Activated CD8-positive, alpha-beta memory T cell treated with anti-CD3 and anti-CD28 coated beads, Interleukin-2, amount 10 ng/mL, durations not matched to agents 7 days and 5 days (primary cell): ENCODE data around the gene BLID. TPM values are rescaled to one million over a fixed set of nuclear protein-coding genes. Genes with fewer than 3 reads are reported as not detected.

Experiments used
- ATAC-seq: fragments of 150-1000 bp; cut with Tn5 transposase; one replicate; pipeline ENCODE4 v1.10.0; 2021; ENCODE audit warnings: moderate library complexity
- CTCF ChIA-PET: fragments of 350-600 bp; sonication (Branson Sonifier 250); formaldehyde crosslinking; loops from one replicate; lab custom pipeline; 2021; ENCODE audit warnings: antibody characterized with exemption; lab: Charles Lee
- DNase-seq: peaks from one replicate; pipeline ENCODE4 v3.0.0-alpha.2; 2020
- H3K27ac Mint-ChIP-seq: one replicate; pipeline ENCODE4 v1.8.0; 2021; ENCODE audit warnings: mild to moderate bottlenecking, mixed read lengths
- H3K27me3 Mint-ChIP-seq: one replicate; pipeline ENCODE4 v1.8.0; 2021; ENCODE audit warnings: mixed read lengths
- H3K36me3 Mint-ChIP-seq: one replicate; pipeline ENCODE4 v1.8.0; 2021; ENCODE audit warnings: mild to moderate bottlenecking, mixed read lengths
- H3K4me1 Mint-ChIP-seq: one replicate; pipeline ENCODE4 v1.8.0; 2021; ENCODE audit warnings: mixed read lengths
- H3K4me3 Mint-ChIP-seq: one replicate; pipeline ENCODE4 v1.8.0; 2021; ENCODE audit warnings: mild to moderate bottlenecking, moderate library complexity, mixed read lengths
- H3K9me3 Mint-ChIP-seq: one replicate; pipeline ENCODE4 v1.8.0; 2022; ENCODE audit warnings: low read depth, mixed read lengths
- total RNA-seq, 2 experiments: library from RNA; stranded (reverse); gene quantifications; one replicate each; pipeline ENCODE4 v1.2.3, GENCODE V29; 2021

The BLID gene
- total RNA-seq, 2 experiments from 2014 or later, result not detected

DNA sequence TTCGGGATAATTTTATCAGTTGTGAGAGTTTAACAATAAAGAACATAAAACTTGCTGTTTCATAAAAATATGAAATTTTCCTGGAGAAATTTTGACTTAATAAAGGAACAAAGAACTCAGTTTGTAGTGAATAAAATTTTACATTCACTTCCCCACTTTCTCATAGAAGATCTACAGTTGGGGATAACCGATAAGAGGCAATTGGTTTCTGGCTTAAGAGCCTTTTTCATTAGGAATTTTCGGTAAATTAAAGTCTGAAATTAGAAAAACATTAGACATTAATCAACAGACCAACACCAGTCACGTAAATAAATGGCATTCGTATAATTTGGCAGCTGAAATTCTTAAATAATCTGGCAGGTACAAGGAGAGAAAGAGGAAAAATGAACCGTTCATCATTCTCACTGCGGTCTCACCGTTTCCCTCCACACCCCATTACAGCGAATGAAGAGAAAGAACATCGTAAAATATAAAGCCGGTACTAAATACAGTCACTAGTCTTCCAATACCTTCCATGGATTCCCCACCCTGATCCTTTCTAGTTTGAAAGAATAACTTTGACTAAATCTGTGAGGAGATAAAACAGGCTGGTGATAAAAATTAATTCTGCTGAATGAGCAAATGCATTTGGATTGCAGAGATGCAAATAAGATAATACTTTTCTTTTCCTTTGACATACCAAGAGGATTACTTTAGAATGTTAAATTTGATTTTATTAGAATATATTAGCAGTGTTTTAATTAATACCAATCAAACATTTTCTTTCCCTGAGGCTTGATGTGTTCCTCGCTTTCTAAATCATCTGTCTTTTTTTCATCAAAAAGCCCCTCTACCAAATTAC lies 19.5 kb downstream of the BLID start:
- DNase-seq (no peak), ATAC-seq (no peak)
- Mint-ChIP-seq H3K27ac (no peak overlapping the region), H3K4me1 (no peaks in the 10 kb centered on the region), H3K36me3 (peaks cover 1% of the 10 kb centered on the region), H3K9me3 (no peaks in the 10 kb centered on the region), H3K27me3 (peaks cover 26% of the 10 kb centered on the region), H3K4me3 (no peak overlapping the region)
- CTCF ChIA-PET, result no interaction called here

DNA sequence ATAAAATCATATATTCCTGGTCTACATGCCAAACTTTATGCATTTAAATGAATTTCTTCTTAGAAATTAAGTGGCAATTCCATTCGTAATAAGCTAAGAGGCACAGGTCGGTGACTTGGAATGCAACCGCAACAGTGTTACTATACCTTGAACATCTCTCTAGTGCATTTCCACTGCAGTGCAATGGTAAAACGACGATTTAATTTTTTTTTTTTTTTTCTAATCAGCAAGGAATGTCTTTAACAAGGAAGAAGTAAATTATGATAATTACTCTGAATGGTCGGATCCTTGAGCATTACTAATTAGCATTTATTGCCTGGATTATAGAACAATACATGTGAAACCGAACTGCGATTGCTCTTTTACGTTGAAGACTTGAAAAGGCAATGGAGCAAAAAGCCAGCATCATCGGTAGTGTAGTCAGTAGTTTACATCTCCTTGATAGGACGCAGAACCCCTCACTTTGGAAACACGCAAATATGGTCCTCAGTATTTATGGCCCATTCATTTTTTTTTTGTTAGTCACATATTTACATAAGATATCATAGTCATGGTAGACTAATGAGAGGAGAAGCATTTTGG lies 20.2 kb downstream of the BLID start:
- DNase-seq (no peak), ATAC-seq (no peak)
- Mint-ChIP-seq H3K36me3 (no peaks in the 10 kb centered on the region), H3K27me3 (peaks cover 19% of the 10 kb centered on the region), H3K4me1 (no peaks in the 10 kb centered on the region), H3K27ac (no peak overlapping the region), H3K4me3 (no peak overlapping the region), H3K9me3 (no peaks in the 10 kb centered on the region)
- CTCF ChIA-PET, result no interaction called here

DNA sequence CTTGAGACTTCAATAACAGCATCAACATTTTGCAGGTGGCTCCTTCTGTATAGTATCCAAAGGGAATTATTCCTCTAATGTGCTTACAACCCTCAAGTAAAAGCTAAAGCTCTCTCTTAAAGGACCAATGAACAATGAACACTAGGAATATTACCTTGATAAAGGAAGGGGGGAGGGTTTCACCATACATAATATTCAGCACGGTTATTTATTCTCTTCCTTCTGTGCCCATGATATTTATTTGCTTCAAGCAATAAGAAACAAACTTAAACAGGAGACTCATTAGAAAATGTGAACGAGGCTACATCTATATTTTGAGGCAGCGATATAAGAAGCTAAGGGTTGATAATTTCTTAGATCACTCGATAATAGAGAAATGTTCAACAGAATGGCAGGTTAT lies 21.2 kb downstream of the BLID start:
- H3K4me3 Mint-ChIP-seq, result no peak overlapping the region
- H3K27ac Mint-ChIP-seq, result no peak overlapping the region
- CTCF ChIA-PET, result no interaction called here
- peaks cover 12% of the 10 kb centered on the region for H3K27me3 Mint-ChIP-seq
- no peaks in the 10 kb centered on the region for H3K9me3 Mint-ChIP-seq
- no peaks in the 10 kb centered on the region for H3K4me1 Mint-ChIP-seq
- DNase-seq, result no peak
- H3K36me3 Mint-ChIP-seq, result no peaks in the 10 kb centered on the region
- no peak for ATAC-seq

DNA sequence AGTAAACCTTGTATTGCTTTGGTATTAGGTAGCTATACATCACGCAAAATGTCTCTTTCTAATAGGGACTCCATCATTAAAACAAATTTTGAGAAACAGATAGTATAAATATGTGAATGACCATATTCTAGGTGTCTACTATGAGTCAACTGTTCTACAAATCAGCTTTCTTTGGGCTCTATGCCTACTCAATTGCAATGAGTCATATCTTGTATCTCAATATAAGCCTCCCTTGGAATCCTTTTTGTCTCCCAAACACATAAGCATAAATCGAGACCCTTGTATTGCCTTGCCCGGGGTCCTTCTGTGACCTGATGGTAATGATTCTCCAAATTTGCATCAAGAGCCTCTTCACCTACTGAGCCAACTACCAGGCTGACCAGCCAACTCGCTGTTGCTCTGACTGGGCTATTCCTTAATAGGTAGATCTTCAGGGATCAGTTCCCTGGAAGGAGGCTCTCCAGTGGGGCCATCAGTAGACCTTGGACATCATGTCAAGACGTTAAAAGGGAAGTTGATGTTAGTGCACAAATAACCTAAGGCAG lies 22.2 kb downstream of the BLID start:
- H3K4me3 Mint-ChIP-seq, result no peak overlapping the region
- CTCF ChIA-PET, result interaction anchor here (0.6 kb wide), 1 partner anchor 501 kb away, joined by 3 read pairs; no protein-coding TSS in a partner anchor
- H3K27ac Mint-ChIP-seq, result no peak overlapping the region
- ATAC-seq (no peak), DNase-seq (no peak)
- no peaks in the 10 kb centered on the region for H3K4me1 Mint-ChIP-seq
- H3K27me3 Mint-ChIP-seq, result peaks cover 5% of the 10 kb centered on the region
- no peaks in the 10 kb centered on the region for H3K9me3 Mint-ChIP-seq
- H3K36me3 Mint-ChIP-seq, result no peaks in the 10 kb centered on the region

DNA sequence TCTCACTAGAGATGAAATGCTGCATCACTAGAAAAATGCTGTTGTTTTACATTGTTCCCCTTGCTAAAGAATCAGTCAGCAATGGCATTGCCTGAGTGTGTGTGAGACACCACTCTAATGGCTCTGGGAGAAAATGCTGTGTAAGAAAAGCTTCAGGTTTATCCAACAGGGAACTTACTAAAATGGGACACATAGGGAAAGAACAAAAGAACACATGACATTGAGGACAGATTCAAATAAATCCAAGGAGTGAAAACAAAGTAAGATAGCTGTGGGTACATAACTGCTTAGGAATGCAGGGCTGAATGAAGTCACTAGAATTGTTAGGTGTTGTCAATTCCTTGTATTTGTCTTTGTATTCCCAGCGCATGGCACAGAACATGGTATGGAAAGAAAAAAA lies 24.2 kb downstream of the BLID start:
- Mint-ChIP-seq H3K4me1 (no peaks in the 10 kb centered on the region), H3K9me3 (no peaks in the 10 kb centered on the region), H3K4me3 (no peak overlapping the region), H3K27me3 (no peaks in the 10 kb centered on the region), H3K27ac (no peak overlapping the region), H3K36me3 (no peaks in the 10 kb centered on the region)
- DNase-seq (no peak), ATAC-seq (no peak)
- CTCF ChIA-PET, result no interaction called here

DNA sequence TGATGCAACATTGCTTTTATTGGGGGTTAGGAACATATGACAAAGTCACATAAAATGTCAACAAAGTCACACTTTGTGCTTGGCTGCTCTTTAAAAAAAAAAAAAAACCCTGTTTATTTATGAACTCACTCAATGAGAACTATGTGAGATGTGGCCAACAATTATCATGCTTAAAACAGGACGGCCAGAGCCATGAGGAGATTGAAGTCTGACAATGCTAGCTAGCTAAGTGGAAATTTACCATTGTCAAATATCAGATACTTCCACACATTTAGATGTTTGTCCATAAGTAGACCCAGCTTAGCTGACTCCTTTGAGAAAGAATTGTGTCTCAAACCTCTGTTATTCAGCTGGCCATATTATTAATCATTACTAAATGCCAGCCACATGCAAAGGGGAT lies 26.9 kb downstream of the BLID start:
- Mint-ChIP-seq H3K27ac (no peak overlapping the region), H3K27me3 (no peaks in the 10 kb centered on the region), H3K9me3 (no peaks in the 10 kb centered on the region), H3K4me1 (no peaks in the 10 kb centered on the region), H3K36me3 (no peaks in the 10 kb centered on the region), H3K4me3 (no peak overlapping the region)
- CTCF ChIA-PET, result no interaction called here
- no peak for ATAC-seq
- DNase-seq, result no peak

DNA sequence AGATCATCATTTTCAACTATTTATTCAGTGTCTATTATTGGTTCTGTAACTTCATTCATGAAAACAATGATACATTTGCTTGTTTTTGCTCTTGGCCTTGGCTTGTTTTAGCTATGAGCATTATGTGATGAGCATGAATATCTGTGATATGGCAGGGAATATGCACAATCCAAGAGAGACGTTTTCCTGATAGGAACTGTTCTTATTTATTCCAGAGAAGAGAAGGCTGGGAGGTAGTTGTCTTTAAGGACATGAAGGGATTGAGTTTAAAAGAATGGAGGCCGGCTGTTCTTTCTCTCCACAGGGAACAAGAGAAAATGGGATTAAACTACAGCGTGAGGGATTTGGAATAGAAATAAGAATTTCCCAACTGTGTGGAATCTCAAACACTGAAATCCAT lies 30.3 kb downstream of the BLID start:
- CTCF ChIA-PET, result no interaction called here
- Mint-ChIP-seq H3K36me3 (no peaks in the 10 kb centered on the region), H3K4me3 (no peak overlapping the region), H3K4me1 (no peaks in the 10 kb centered on the region), H3K27me3 (no peaks in the 10 kb centered on the region), H3K27ac (no peak overlapping the region), H3K9me3 (no peaks in the 10 kb centered on the region)
- ATAC-seq, result no peak
- no peak for DNase-seq

DNA sequence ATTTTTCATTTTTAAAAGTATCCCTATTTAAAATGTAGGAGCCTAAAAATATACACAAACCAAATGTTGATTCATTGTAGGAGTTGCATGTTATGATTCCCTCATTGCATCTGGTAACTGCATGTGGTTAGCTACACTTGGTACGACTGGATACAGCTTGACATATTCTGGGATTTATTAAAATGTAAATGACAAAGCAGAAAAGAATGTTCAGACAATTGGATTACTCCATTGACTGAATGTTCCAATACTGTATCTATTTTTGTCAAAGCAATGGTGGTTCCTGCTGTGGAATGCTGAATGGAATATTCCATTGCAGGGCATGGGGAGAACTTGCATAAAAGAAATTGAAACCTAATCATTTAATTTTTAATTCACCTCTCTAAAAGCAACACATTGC lies 30.8 kb downstream of the BLID start:
- Mint-ChIP-seq H3K36me3 (no peaks in the 10 kb centered on the region), H3K27me3 (no peaks in the 10 kb centered on the region), H3K4me1 (no peaks in the 10 kb centered on the region), H3K27ac (no peak overlapping the region), H3K9me3 (no peaks in the 10 kb centered on the region), H3K4me3 (no peak overlapping the region)
- DNase-seq (no peak), ATAC-seq (no peak)
- CTCF ChIA-PET, result no interaction called here

DNA sequence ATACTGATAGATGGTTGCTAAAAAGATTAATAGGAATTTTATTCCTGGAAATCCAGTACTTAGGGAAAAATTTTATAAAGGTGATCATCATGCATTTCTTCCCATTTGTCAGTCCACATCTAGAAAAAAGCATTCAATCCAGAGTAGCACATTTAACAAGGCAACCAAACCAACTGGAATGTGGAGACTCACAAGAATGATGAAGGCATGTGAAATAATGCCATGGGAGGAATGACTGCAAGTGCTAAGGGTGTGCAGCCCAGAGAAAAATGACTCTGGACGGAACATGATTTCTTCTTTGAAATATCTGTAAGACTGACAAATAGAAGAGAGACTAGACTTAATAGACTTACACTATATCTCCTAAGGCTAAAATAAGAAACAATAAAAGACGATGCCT lies 33.8 kb downstream of the BLID start:
- Mint-ChIP-seq H3K4me3 (no peak overlapping the region), H3K36me3 (no peaks in the 10 kb centered on the region), H3K27me3 (no peaks in the 10 kb centered on the region), H3K4me1 (no peaks in the 10 kb centered on the region), H3K9me3 (no peaks in the 10 kb centered on the region), H3K27ac (no peak overlapping the region)
- no peak for ATAC-seq
- CTCF ChIA-PET, result no interaction called here
- DNase-seq, result no peak

DNA sequence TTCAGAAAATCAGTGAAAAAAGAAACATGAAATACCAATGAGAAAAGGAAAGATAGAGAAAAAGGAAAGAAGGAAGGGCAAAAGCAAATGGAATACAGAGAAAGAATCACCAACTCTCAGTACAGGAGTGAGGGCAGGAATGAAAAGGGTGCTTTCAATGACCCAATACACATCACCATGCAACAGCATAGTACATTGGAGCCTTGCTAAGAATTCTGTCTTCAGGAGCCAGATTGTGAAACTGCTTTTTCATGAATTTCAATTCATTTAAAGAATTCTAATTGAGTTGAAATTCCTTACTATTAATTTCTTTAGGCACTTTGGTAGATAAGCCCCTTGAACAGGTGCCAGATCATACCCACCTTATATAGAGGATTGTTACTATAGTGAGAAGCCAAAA lies 34.9 kb downstream of the BLID start:
- CTCF ChIA-PET, result no interaction called here
- no peaks in the 10 kb centered on the region for H3K36me3 Mint-ChIP-seq

DNA sequence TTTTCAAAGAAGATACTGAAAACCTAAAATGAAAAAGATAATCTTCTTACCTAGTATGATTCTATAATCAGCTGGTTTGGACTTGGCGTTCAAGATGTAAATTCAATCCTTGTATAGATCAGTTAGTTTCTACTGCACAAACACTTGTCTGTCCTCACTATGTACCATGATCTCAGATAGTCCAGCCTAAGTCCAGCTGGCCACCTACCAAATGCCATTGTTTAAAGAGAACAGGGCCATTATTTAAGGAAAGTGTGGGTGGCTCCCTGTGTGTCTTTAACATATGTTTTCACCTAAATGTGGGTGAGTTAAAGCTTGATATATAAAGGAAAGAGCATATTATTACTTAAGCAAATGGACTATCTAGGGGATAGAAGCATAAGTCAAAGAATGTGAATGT lies 38.6 kb downstream of the BLID start:
- Mint-ChIP-seq H3K27me3 (no peaks in the 10 kb centered on the region), H3K36me3 (no peaks in the 10 kb centered on the region), H3K9me3 (no peaks in the 10 kb centered on the region), H3K4me3 (no peak overlapping the region), H3K27ac (no peak overlapping the region), H3K4me1 (no peaks in the 10 kb centered on the region)
- no peak for ATAC-seq
- CTCF ChIA-PET, result no interaction called here
- no peak for DNase-seq

More for the DNA sequence above, 34.9 kb downstream of the BLID start:
- Mint-ChIP-seq H3K9me3 (no peaks in the 10 kb centered on the region), H3K4me1 (no peaks in the 10 kb centered on the region), H3K27ac (no peak overlapping the region), H3K4me3 (no peak overlapping the region), H3K27me3 (no peaks in the 10 kb centered on the region)
- DNase-seq (no peak), ATAC-seq (no peak)

DNA sequence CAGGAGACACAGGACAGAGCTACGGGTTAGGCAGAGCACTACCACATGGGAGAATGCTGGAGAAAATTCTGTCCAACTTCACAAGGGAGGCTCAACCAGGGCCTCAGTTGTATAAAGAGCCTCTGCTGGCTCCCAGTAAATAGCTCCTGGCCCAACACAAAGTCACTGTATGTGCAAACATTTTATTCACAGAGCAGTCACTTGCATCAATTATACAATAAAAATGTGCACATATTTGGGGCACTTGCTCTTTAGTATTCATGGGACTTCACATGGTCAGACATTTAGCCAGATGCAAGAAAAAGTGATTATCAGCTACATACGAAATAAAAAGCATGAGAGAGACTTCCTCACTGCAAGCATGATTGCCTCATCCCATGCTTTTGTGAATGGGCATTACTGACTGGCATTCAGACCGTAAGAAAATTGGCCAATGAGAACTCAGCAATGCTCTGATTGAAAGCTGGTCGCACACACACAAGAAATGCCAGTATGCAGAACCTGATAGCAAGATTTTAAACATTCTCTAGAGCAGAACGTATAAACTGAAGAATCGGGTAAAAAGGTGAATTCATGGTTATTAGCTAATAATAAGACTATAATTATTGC lies 39.4 kb downstream of the BLID start:
- CTCF ChIA-PET, result no interaction called here
- H3K4me3 Mint-ChIP-seq, result no peak overlapping the region

DNA sequence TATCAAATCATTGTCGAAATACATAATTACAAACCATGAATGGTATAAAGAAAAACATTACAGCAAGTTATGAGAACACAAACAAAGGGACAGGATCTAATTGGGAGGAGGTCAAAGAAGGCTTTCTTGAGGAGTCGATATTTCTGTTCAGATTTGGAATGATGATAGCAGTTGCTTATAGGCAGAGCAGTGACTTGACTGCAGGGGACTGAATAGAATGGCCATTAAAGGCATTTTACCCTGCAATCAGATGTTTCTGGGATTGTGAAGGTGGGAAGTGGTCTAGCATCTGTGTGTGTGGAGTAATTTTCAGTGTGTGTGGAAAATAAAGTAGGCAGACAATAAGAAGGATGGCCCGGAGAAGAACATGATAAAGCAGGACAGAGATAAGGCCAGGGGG lies 41.0 kb downstream of the BLID start:
- Mint-ChIP-seq H3K36me3 (no peaks in the 10 kb centered on the region), H3K27ac (no peak overlapping the region), H3K4me3 (no peak overlapping the region), H3K4me1 (no peaks in the 10 kb centered on the region), H3K27me3 (no peaks in the 10 kb centered on the region), H3K9me3 (no peaks in the 10 kb centered on the region)
- DNase-seq (no peak), ATAC-seq (no peak)
- CTCF ChIA-PET, result no interaction called here

More for the DNA sequence above, 39.4 kb downstream of the BLID start:
- Mint-ChIP-seq H3K27me3 (no peaks in the 10 kb centered on the region), H3K27ac (no peak overlapping the region), H3K9me3 (no peaks in the 10 kb centered on the region), H3K36me3 (no peaks in the 10 kb centered on the region), H3K4me1 (no peaks in the 10 kb centered on the region)
- no peak for DNase-seq
- ATAC-seq, result no peak

DNA sequence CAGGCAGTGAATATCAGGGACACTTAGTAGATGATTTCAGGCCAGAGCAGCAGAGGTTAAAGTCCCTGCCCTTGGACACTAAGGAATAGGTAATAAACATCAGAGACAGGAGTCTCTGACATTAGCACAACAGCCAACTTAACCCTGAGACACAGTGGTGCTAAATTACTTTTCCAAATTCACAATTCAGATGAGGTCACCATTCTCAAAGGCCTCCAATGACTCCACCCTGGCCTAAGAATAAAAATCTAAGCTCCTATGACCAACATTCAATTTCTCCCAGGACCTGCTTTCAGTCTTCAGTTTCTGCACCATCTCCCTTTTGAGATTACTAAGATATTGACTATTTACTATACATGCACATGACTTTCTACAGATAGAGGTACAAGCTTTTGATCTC lies 42.0 kb downstream of the BLID start:
- no peak overlapping the region for H3K27ac Mint-ChIP-seq
- ATAC-seq (no peak), DNase-seq (no peak)
- no peaks in the 10 kb centered on the region for H3K9me3 Mint-ChIP-seq
- CTCF ChIA-PET, result no interaction called here
- H3K27me3 Mint-ChIP-seq, result no peaks in the 10 kb centered on the region
- H3K4me1 Mint-ChIP-seq, result no peaks in the 10 kb centered on the region
- H3K4me3 Mint-ChIP-seq, result no peak overlapping the region
- H3K36me3 Mint-ChIP-seq, result no peaks in the 10 kb centered on the region
